Esophagus (tissue), 2 donors: ENCODE measurements around the gene FBXL17. TPM values are rescaled to one million over a fixed set of nuclear protein-coding genes. Genes with fewer than 3 reads are reported as not detected.

Experiments used
- H3K27ac ChIP-seq, 2 donors: one replicate each; pipeline ENCODE4 v1.5.1; 2013; ENCODE audit warnings: low read depth in 2 of 2, mild to moderate bottlenecking in 2 of 2, inconsistent platforms in 1 of 2, low read length in 1 of 2, moderate library complexity in 1 of 2
- H3K27me3 ChIP-seq, 2 donors: one replicate each; pipeline ENCODE4 v1.6.1; 2013; ENCODE audit warnings: low read length in 2 of 2, control low read depth in 1 of 2, mild to moderate bottlenecking in 1 of 2; ENCODE audit not compliant: insufficient read depth in 2 of 2, control insufficient read depth in 1 of 2
- H3K36me3 ChIP-seq, 2 donors: one replicate each; pipeline ENCODE4 v1.6.1; 2013; ENCODE audit warnings: low read length in 1 of 2; ENCODE audit not compliant: control insufficient read depth in 2 of 2, insufficient read depth in 2 of 2
- H3K4me1 ChIP-seq, 2 donors: one replicate each; pipeline ENCODE4 v1.6.1; 2013; ENCODE audit warnings: low read length in 1 of 2; ENCODE audit not compliant: control insufficient read depth in 2 of 2, insufficient read depth in 2 of 2
- H3K4me3 ChIP-seq, 2 donors: one replicate each; pipeline ENCODE4 v1.5.1; 2013; ENCODE audit warnings: low read length in 2 of 2, mild to moderate bottlenecking in 2 of 2, low read depth in 1 of 2, moderate library complexity in 1 of 2
- H3K9me3 ChIP-seq, 2 donors: one replicate each; pipeline ENCODE4 v1.6.1; 2013; ENCODE audit warnings: mild to moderate bottlenecking in 2 of 2, low read depth in 1 of 2, low read length in 1 of 2, moderate library complexity in 1 of 2; ENCODE audit not compliant: control insufficient read depth in 2 of 2, insufficient read depth in 1 of 2
- WGBS, 2 donors: extraction: QIAGEN DNeasy Blood & Tissue Kit; methylation state at CpG; one replicate each; pipeline ENCODE4 v1.1.7; 2013; 5-methylcytosine and 5-hydroxymethylcytosine counted together
- polyA plus RNA-seq, 2 donors: library from polyadenylated mRNA; stranded (reverse); fragments of 200-250 nt; gene quantifications; one replicate each; pipeline ENCODE4 v1.2.3, GENCODE V29; 2013
- donor health status: healthy with polysubstance abuse.
- donor health status: Bipolar disorder and iron deficiency.

Gene FBXL17
- polyA plus RNA-seq, 2 donors = 3.0 to 5.5 TPM

GRCh38 chr5:107869438-107870115, 512.3 kb downstream of the FBXL17 start:
- no peaks in the 10 kb centered on the region for H3K27me3 ChIP-seq
- H3K4me1 ChIP-seq = no peaks in the 10 kb centered on the region
- H3K4me3 ChIP-seq = no peak overlapping the region
- peaks cover 0 to under 1% of the 10 kb centered on the region in 2 donors for H3K9me3 ChIP-seq
- no peak overlapping the region for H3K27ac ChIP-seq
- no peaks in the 10 kb centered on the region for H3K36me3 ChIP-seq
- 73 to 80% methylated on average over 4 of the region's 4 CpGs for WGBS, 2 donors

- Histone ChIP-seq H3K27ac (no peak overlapping the region), H3K36me3 (no peaks in the 10 kb centered on the region), H3K4me1 (no peaks in the 10 kb centered on the region), H3K4me3 (no peak overlapping the region), H3K27me3 (no peaks in the 10 kb centered on the region), H3K9me3 (peaks cover 0 to 3% of the 10 kb centered on the region in 2 donors)
- WGBS, 2 donors = 89 to 92% methylated on average over 7 of the region's 7 CpGs
These were observed 513.1 kb downstream of the FBXL17 start for GRCh38 chr5:107868650-107869409.

DNA sequence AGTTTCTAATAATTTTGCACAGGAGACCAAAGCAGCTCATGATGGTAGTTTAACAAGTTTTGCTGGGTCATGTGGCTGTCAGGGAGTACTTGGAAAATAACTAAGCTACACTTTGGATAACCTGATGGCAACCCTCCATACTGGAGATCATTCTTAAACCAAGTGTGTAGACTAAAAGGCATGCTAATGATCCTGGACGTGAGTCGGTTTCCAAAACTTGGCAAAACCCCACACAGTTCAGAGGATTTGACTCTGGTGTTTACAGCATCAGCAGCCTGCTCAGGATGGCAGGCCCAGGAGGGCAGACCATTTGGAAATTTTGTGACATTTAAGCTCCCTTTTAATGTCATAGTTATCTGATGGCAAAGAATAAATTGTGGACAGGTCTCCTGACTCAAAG, 514.6 kb downstream of the FBXL17 start:
- Histone ChIP-seq H3K4me3 (no peak overlapping the region), H3K9me3 (peaks cover 0 to 3% of the 10 kb centered on the region in 2 donors), H3K27me3 (no peaks in the 10 kb centered on the region), H3K36me3 (no peaks in the 10 kb centered on the region), H3K4me1 (no peaks in the 10 kb centered on the region), H3K27ac (no peak overlapping the region)
- 75% methylated on average over 2 of the region's 2 CpGs for WGBS, 2 donors

- Histone ChIP-seq H3K9me3 (peaks cover 0 to 3% of the 10 kb centered on the region in 2 donors), H3K27me3 (no peaks in the 10 kb centered on the region), H3K4me3 (no peak overlapping the region), H3K36me3 (peaks cover 3 to 4% of the 10 kb centered on the region in 2 donors), H3K4me1 (no peaks in the 10 kb centered on the region), H3K27ac (no peak overlapping the region)
- 73 to 77% methylated on average over 2 of the region's 2 CpGs for WGBS, 2 donors
These were observed 517.1 kb downstream of the FBXL17 start for GRCh38 chr5:107864793-107865192.

GRCh38 chr5:107863125-107863524, 518.8 kb downstream of the FBXL17 start:
- 96 to 98% methylated on average over 2 of the region's 2 CpGs for WGBS, 2 donors
- Histone ChIP-seq H3K4me3 (no peak overlapping the region), H3K36me3 (peaks cover 3 to 4% of the 10 kb centered on the region in 2 donors), H3K9me3 (peaks cover 0 to 3% of the 10 kb centered on the region in 2 donors), H3K27ac (no peak overlapping the region), H3K4me1 (no peaks in the 10 kb centered on the region), H3K27me3 (no peaks in the 10 kb centered on the region)

- peaks cover 3 to 4% of the 10 kb centered on the region in 2 donors for H3K36me3 ChIP-seq
- H3K9me3 ChIP-seq = peaks cover 0 to 3% of the 10 kb centered on the region in 2 donors
- H3K4me3 ChIP-seq = no peak overlapping the region
- H3K4me1 ChIP-seq = no peaks in the 10 kb centered on the region
- no peaks in the 10 kb centered on the region for H3K27me3 ChIP-seq
- no peak overlapping the region for H3K27ac ChIP-seq
- 88 to 93% methylated on average over 12 of the region's 12 CpGs for WGBS, 2 donors
These were observed 520.3 kb downstream of the FBXL17 start for GRCh38 chr5:107861565-107861964.

DNA sequence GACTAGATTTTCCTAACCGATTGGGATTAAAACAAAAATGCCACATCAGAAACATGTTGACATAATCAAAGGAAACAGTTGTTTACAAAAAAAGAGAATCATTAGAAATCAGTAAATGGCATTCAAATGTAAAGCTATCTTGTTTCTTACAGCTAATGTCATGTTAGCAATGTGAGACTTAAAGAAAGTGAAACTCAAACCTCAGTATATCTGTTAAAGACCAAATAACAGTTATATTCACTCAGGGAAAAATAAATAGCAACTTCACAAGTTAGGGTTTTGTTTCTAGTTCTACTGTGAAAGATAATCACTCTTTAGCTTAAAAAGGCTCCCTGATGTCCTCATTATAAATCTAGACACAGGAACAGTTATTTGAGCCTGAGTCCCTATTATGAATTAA, 521.9 kb downstream of the FBXL17 start:
- Histone ChIP-seq H3K4me3 (no peak overlapping the region), H3K9me3 (peaks cover 0 to 3% of the 10 kb centered on the region in 2 donors)
- 65 to 85% methylated on average over 1 of the region's 1 CpG for WGBS, 2 donors

DNA sequence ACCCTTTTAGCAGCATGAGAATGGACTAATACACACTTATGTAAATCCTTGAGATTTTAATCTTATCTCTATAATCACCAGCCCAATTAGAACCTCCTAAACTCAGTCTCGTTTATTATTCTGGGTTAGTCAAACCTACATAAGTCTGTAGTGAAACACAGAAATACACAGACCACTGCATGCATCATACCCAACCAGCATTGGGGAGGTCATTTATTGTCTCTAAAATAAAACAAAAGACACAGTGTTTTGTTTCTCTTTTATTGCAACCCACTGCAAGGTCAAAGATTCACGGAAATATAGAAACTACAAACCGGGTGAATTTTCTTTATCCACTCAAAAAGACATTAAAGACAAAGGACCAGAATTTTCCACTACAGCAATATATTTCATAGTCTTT, 523.1 kb downstream of the FBXL17 start:
- Histone ChIP-seq H3K36me3 (peaks cover 3 to 4% of the 10 kb centered on the region in 2 donors), H3K27me3 (no peaks in the 10 kb centered on the region), H3K9me3 (no peaks in the 10 kb centered on the region), H3K27ac (no peak overlapping the region), H3K4me1 (no peaks in the 10 kb centered on the region), H3K4me3 (no peak overlapping the region)
- WGBS, 2 donors = 72 to 81% methylated on average over 3 of the region's 3 CpGs

More for the DNA sequence above, 521.9 kb downstream of the FBXL17 start:
- H3K27ac ChIP-seq = no peak overlapping the region
- H3K4me1 ChIP-seq = no peaks in the 10 kb centered on the region
- H3K36me3 ChIP-seq = peaks cover 3 to 4% of the 10 kb centered on the region in 2 donors
- no peaks in the 10 kb centered on the region for H3K27me3 ChIP-seq

DNA sequence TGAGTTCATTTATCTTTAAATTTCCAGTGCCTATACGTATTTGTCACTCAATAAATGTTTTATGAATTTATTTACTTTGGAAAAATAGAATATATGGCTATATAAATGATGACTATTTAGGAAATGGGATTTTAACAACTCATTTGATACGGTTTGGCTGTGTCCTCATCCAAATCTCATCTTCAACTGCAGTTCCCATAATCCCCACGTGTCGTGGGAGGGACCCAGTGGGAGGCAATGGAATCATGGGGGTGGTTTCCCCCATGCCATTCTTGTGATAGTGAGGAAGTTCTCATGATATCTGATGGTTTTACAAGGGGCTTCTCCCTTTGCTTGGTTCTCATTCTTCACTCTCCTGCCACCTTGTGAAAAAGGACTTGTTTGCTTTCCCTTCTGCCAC, 523.6 kb downstream of the FBXL17 start:
- Histone ChIP-seq H3K9me3 (no peaks in the 10 kb centered on the region), H3K27ac (no peak overlapping the region), H3K27me3 (no peaks in the 10 kb centered on the region), H3K4me3 (no peak overlapping the region), H3K36me3 (peaks cover 3 to 4% of the 10 kb centered on the region in 2 donors), H3K4me1 (no peaks in the 10 kb centered on the region)
- WGBS, 2 donors = 76 to 79% methylated on average over 4 of the region's 4 CpGs
